Fibroblast of skin of right biceps (primary cell): Measurements from ENCODE around the gene REXO1.
A peak's percentile ranks its signal among the peaks of the same experiment; 100 is the strongest.

Experiments used
- DNase-seq: peaks from one replicate; pipeline ENCODE4 v3.0.0-alpha.2; 2013

REXO1 gene

GRCh38 chr19:1860821-1861598 is 12.7 kb upstream of the REXO1 start:
- DNase-seq = no peak

DNA sequence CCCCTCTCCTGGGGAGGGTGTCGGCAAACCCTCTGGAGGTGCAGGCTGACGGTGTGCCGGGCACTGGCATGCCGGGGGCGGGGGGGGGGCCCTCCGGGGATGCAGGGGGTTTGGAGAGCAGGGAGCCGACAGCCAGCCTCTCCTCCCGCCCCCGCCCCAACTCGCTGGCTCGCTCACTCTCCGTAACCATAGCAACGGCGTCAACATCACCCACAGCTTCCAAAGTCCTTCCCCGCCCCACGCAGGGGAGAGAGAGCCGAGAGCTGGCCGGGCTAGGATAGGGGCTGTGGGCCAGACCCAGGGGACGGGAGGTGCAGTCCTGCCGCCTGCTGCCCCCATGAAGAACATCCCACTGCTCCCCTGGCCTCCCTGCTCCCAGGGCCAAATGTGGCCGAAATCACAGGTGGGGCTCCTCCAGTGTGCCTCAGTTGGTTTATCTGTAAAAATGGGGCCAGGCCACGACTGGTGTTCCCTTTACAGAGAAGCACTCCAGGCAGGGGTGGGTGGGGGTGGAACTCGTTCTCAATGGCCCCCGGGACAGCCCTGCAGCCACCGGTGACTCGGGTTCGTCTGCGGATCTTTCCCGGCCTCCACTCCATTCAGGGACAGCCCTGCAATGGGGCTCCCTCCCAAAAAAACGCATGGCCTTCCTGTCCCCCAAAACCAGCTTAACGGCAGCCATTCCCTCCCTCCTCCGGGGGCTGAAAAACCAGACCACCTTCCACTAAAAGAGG is 11.9 kb upstream of the REXO1 start:
- peak; percentile 77 for DNase-seq

DNA sequence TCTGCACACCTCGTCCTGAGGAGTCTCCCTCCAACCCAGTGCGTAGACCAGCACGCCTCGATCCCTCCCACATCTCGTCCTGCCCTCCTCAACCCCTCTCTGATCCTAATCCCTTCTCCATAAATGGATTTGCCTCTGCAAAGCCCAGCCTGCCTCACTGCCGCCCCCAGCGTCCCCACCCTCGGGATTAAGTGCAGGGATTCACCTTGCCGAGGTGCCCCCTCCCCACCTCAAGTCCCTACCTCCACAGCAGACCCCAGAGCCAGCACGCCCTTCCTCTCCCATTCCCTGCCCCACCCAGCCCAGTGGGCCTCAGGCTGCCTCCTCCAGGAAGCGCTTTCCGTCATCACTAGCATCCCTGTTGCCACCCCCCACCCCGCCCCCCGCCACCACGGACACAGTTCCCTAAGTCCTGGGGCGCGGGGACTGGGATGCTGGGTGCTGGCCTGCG is 11.1 kb upstream of the REXO1 start:
- no peak for DNase-seq

DNA sequence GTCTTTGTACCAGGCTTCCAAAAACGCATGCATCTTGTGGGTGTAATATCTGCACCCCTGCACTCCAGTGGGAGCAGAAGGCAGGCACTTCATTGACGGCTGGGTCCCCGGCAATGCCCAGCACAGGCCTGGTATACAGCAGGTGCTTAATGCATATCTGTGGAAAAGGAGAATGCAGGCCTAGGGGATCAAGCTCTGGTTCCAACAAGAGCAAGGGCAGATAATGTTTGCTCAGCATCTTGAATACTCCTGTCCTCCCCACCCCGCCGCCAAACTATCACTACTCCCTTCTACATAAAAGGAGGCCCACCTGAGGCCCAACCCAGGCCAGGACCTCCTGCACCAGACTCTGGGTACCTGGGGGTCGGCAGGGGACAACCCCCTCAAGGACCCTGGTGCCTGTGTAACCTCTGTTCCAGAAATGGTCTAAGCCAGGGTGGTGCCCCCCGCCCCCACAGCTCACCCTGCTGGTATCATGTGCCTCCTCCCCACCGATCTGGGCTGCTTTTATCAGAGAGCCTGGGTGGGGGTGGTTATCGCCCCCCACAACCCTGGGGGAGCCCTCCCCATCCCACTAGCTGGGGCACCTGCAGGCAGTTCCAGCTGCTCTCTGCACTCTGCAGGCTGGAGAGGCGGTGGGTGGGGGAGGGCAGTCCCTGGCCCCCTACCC is 10.3 kb upstream of the REXO1 start:
- no peak for DNase-seq

DNA sequence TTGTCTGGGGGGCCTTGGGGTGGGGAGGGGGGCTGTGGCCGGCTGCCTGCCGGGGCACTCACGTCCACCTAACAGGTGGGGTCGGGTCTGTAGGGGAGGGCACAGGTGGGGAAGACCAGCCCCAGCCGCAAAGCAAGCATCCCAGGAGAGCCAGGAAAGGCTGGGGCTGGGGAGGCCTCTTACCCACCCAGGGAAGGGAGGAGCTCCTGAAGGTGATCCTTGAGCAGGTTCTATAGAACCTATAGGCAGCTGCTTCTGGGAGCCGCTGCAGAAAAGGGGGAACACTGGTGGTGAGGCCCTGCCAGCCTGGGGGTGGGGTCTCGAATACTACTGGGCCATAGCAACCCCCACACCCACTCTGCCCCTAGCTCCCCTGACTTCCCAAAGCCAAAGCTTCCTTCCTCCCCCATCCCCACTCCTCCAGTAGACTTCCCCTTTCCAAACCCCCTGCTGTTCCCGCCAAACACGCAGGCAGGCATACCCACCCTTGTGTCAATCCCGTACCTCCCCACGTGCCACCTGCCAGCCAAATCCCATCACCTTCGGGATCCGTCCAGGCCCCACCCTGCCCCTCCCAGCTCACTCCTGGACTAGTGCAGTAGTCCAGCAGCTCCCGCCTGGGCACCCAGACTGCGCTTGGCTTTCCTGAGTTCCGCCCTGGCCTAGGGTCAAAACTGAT is 9.5 kb upstream of the REXO1 start:
- no peak for DNase-seq

DNA sequence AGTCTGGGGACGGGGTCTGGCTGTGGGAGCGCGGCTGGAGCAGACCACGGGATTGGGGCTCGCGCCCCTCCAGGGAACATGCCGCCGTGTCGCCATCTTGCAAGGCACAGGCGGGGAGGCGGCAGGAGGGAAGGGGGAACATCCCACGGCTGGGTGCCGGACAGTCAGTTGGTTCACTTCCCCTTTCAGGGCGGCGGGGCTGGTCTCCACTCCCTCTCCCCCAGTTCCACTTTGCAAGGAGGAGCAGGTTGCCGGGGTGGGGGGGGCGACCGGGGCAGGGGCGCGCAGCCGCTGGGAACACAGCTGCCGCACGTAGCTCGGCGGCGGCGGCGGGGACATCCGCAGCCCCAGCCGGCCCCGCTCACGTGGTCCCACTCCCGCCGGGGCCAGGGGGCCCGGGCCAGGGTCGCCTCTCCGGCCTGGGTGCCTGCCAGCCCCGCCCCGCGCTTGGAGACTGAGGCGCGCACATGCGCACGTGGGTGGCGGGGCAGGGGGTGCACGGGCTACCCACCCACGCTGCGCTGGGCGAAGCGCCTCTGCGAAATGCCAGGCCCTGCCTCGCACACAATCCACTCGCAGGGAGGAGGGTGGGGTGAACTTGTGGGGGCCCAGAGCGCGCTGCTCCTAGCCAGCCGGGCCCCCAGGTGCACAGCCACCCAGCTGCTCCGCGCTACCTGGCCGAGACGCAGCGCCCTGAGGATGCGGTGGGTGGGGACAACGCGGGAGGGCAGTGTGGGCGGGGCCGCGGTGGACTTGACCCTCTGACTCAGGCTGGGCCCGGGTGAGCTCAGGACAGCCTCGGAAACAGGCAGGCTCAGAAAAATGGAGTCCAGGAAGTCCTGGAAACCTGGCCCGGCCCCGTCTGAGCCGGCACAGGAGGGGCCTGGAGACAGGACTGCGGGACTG is 8.7 kb upstream of the REXO1 start:
- peak; percentile 68 for DNase-seq

- DNase-seq = no peak
Observed at GRCh38 chr19:1856345-1856697, 8.0 kb upstream of the REXO1 start.

GRCh38 chr19:1855828-1856255 is 7.6 kb upstream of the REXO1 start:
- DNase-seq = no peak

- peak; percentile 89 for DNase-seq
Observed at GRCh38 chr19:1855040-1855827, 7.0 kb upstream of the REXO1 start.

GRCh38 chr19:1854542-1855039 is 6.3 kb upstream of the REXO1 start:
- DNase-seq = no peak

DNA sequence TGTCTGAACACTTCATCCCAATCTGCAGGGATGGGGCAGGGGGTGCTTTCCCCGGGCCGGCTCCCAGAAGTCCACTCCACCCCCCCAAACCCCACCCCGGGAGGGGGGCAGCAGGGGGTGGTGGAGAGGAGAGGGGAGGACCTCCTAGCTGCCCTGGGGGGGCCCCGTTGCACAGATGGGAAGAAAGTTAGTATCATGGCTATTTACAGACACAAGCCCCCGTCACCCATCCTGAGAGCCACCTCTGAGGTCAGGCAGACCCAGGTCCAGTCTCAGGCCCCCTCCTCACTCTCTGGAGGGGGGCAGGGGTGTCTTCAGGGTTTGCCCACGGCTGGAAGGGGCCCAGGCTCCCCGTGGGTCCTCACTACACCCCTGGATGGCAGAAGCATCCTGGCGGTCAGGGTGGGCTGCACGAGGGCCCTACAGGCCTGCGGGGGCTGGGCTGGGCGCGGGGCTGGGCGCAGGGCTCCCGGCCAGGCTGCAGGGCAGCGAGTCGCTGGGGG is 5.8 kb upstream of the REXO1 start:
- no peak for DNase-seq

- peak; percentile 77 for DNase-seq
Observed at GRCh38 chr19:1853295-1854038, 5.2 kb upstream of the REXO1 start.

- DNase-seq = no peak
Observed at GRCh38 chr19:1852581-1853128, 4.4 kb upstream of the REXO1 start.

DNA sequence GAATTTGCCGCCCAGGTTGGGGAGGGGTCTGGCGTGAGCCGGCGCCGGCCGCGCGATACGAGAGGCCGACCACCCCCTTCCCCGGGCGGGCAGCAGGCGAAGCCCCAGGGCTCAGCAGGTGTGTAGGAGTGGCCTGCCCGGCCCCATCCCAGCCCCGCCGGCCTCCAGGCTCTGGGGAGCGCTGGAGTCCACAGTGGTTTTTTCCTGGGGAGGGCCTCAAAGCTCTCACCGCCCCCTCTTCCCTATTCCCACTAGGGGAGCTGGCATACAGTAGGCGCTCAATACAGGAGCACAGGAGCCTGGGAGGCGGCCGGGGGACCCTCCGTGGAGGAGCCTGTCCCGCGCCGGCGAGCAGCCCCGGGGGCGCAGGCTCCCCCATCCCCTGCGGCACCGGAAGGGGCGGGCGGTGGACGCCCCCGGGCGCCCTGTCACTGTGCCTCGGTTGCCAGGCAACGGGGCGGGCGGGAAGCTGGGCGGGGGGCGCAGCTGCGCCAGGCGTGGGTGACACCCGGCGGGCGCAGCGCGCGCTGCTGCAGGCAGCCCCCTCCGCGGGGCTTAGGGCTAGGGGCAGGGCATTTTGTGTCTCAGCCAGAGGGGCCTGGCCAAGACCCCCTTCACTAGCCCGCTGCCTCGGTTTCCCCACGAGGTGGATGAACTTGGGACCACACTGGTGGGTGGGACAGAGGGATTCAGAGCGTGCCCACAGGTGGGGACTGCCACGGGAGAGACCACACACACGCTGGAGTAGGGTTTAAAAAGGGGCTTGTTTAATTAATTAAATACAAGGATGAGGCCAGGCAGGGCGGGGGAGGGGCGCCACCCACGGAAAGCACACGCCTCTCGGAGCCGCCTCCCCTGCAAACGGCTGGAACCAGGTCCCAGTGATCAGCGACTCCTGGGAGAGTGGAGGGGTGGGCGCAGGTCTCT is 3.6 kb upstream of the REXO1 start:
- DNase-seq = peak; percentile 28

GRCh38 chr19:1850809-1851653 is 2.7 kb upstream of the REXO1 start:
- no peak for DNase-seq

DNA sequence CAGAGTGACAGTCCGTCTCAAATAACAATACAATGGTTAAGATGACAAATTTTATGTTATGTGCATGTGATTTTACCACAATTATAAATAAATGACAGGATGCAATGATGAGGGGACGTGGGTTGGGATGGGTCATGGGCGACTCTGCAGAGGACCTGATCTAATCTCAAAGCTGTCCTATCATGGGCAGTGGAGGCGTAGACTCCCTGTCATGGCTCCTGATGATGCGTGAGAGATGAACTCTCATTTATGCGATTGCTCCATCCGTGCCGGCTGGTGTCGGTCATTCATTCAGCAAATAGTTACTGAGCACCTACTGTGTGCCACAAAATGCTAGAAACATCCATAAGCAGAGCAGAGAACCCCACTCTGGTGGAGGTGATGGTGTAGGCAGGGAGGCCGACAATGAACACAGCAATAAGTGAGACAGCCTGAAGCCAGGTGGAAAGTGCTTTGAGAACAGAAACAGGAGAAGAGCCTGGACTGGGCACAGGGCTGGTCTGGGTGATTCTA is 1.7 kb upstream of the REXO1 start:
- DNase-seq = no peak

GRCh38 chr19:1849132-1849474 is 820 bp upstream of the REXO1 start:
- no peak for DNase-seq
